GM23338 (cell line): ENCODE data around the gene VOPP1. TPM values are rescaled to one million over a fixed set of nuclear protein-coding genes. Genes with fewer than 3 reads are reported as not detected.

Experiments
- ATAC-seq: fragments of 200-7000 bp; cut with Tn5 transposase; 3 replicates; pipeline ENCODE4 v1.9.1; 2020
- DNase-seq: peaks from one replicate; pipeline ENCODE4 v3.0.0-alpha.2; 2015; ENCODE audit warnings: low spot score
- H2AFZ ChIP-seq: fragments of 200-600 bp; sonication (generic); 2 replicates; pipeline ENCODE4 v1.8.0; 2016; ENCODE audit warnings: antibody characterized with exemption, mild to moderate bottlenecking, moderate library complexity
- H3F3A ChIP-seq: fragments of 200-600 bp; sonication (generic); replicated peaks from 2 replicates; pipeline ENCODE4 v1.8.0; 2017; ENCODE audit warnings: antibody characterized with exemption, mixed run types, low read depth
- H3K27ac ChIP-seq: fragments of 200-600 bp; sonication (generic); 2 replicates; pipeline ENCODE4 v1.6.1; 2016; ENCODE audit warnings: low read depth
- H3K27me3 ChIP-seq: fragments of 200-600 bp; sonication (generic); 2 replicates; pipeline ENCODE4 v1.8.0; 2016; ENCODE audit warnings: mild to moderate bottlenecking, mixed run types, moderate library complexity; ENCODE audit not compliant: insufficient read depth
- H3K36me3 ChIP-seq: fragments of 200-600 bp; sonication (generic); 2 replicates; pipeline ENCODE4 v1.8.0; 2016; ENCODE audit warnings: mild to moderate bottlenecking; ENCODE audit not compliant: insufficient read depth
- H3K4me1 ChIP-seq: fragments of 200-600 bp; sonication (generic); 2 replicates; pipeline ENCODE4 v1.8.0; 2016; ENCODE audit warnings: mild to moderate bottlenecking, moderate library complexity; ENCODE audit not compliant: insufficient read depth
- H3K4me2 ChIP-seq: fragments of 200-600 bp; sonication (generic); 2 replicates; pipeline ENCODE4 v1.7.1; 2017; ENCODE audit warnings: mixed run types
- H3K4me3 ChIP-seq: fragments of 200-600 bp; sonication (generic); 2 replicates; pipeline ENCODE4 v1.6.1; 2016; ENCODE audit warnings: mixed run types
- H3K79me2 ChIP-seq: fragments of 200-600 bp; sonication (generic); replicated peaks from 2 replicates; pipeline ENCODE4 v1.8.0; 2017; ENCODE audit warnings: mild to moderate bottlenecking; ENCODE audit not compliant: insufficient read depth
- H3K9me2 ChIP-seq: fragments of 200-600 bp; sonication (generic); 2 replicates; pipeline ENCODE4 v1.8.0; 2017; ENCODE audit not compliant: insufficient read depth
- H4K20me1 ChIP-seq: fragments of 200-600 bp; sonication (generic); replicated peaks from 2 replicates; pipeline ENCODE4 v1.8.0; 2017; ENCODE audit warnings: mild to moderate bottlenecking; ENCODE audit not compliant: insufficient read depth
- H3K27ac Mint-ChIP-seq: 2 replicates; pipeline ENCODE4 v1.8.0; 2020; ENCODE audit warnings: inconsistent platforms, mild to moderate bottlenecking, moderate library complexity, mixed read lengths
- H3K27me3 Mint-ChIP-seq: 3 replicates; pipeline ENCODE4 v1.8.0; 2022; ENCODE audit warnings: low read depth, mild to moderate bottlenecking, moderate library complexity, mixed read lengths, inconsistent platforms; ENCODE audit not compliant: insufficient read depth, poor library complexity
- H3K36me3 Mint-ChIP-seq: 3 replicates; pipeline ENCODE4 v1.8.0; 2021; ENCODE audit warnings: low read depth, mild to moderate bottlenecking, inconsistent platforms, moderate library complexity, mixed read lengths
- H3K4me1 Mint-ChIP-seq: 3 replicates; pipeline ENCODE4 v1.8.0; 2020; ENCODE audit warnings: mild to moderate bottlenecking, inconsistent platforms, mixed read lengths
- H3K4me3 Mint-ChIP-seq: 3 replicates; pipeline ENCODE4 v1.8.0; 2021; ENCODE audit warnings: moderate library complexity, mild to moderate bottlenecking, inconsistent platforms, mixed read lengths
- H3K9me3 Mint-ChIP-seq: 3 replicates; pipeline ENCODE4 v1.8.0; 2020; ENCODE audit warnings: moderate library complexity, mild to moderate bottlenecking, inconsistent platforms, mixed read lengths
- CREB1 ChIP-seq: fragments of 250-450 bp; sonication (Bioruptor Pico); IDR thresholded peaks from 2 replicates; pipeline ENCODE4 v1.5.0; 2020; ENCODE audit warnings: low read depth, mild to moderate bottlenecking, moderate library complexity
- CTCF ChIP-seq, 2 experiments: fragments of 200-600 bp in 1 of 2; sonication (generic) in 1 of 2; conservative IDR thresholded peaks; 2 replicates each; pipeline versions ENCODE4 v1.5.1 to v1.6.1; 2016 to 2017; ENCODE audit warnings: antibody characterized with exemption in 2 of 2, low read depth in 2 of 2, mild to moderate bottlenecking in 2 of 2, moderate library complexity in 1 of 2
- JUNB ChIP-seq: IDR thresholded peaks from one replicate; pipeline ENCODE4 v1.6.1; 2016; ENCODE audit warnings: antibody characterized with exemption; ENCODE audit not compliant: unreplicated experiment
- NANOG ChIP-seq: IDR thresholded peaks from 2 replicates; pipeline ENCODE4 v1.6.1; 2016; ENCODE audit warnings: antibody characterized with exemption, borderline replicate concordance
- STAT1 ChIP-seq: IDR thresholded peaks from one replicate; pipeline ENCODE4 v1.6.1; 2016; ENCODE audit warnings: antibody characterized with exemption; ENCODE audit not compliant: unreplicated experiment
- ZNF114 ChIP-seq: fragments of 250-450 bp; sonication (Bioruptor Pico); IDR thresholded peaks from 2 replicates; pipeline ENCODE4 v1.5.0; 2020; ENCODE audit warnings: mild to moderate bottlenecking, moderate library complexity
- polyA plus RNA-seq: library from polyadenylated mRNA; unstranded; fragments of >200 nt; fragmentation: Nextera tagmentation; extraction: Ambion mirVana; gene quantifications from 2 replicates; pipeline ENCODE4 v1.2.1, GENCODE V29; 2016
- total RNA-seq: library from RNA; depleted of rRNA; stranded (reverse); fragments of >200 nt; shearing (Covaris generic); gene quantifications from 2 replicates; pipeline ENCODE4 v1.2.3, GENCODE V29; 2014
- TF ChIP-seq, protein P1 (sequence below): fragments of 250-450 bp; sonication (Bioruptor Pico); IDR thresholded peaks from 2 replicates; pipeline ENCODE4 v1.5.0; 2020; ENCODE audit warnings: mild to moderate bottlenecking, moderate library complexity

VOPP1 gene
- total and polyA plus RNA-seq, 2 experiments from 2014 or later = 28.2 to 73.7 TPM

- Histone ChIP-seq H3K9me2 (no peaks in the 10 kb centered on the region), H3K79me2 (no peaks in the 10 kb centered on the region), H3K27me3 (no peaks in the 10 kb centered on the region), H3K4me1 (peaks cover 6% of the 10 kb centered on the region; the same call in 1 of the 2 replicates), H2AFZ (no peak overlapping the region), H3K27ac (no peak overlapping the region), H3K4me2 (no peak overlapping the region), H3K36me3 (no peaks in the 10 kb centered on the region), H3K4me3 (no peak overlapping the region), H3F3A (no peaks in the 10 kb centered on the region), H4K20me1 (peaks cover 9% of the 10 kb centered on the region; the same call in 1 of the 2 replicates)
- TF ChIP-seq, protein P1, sequence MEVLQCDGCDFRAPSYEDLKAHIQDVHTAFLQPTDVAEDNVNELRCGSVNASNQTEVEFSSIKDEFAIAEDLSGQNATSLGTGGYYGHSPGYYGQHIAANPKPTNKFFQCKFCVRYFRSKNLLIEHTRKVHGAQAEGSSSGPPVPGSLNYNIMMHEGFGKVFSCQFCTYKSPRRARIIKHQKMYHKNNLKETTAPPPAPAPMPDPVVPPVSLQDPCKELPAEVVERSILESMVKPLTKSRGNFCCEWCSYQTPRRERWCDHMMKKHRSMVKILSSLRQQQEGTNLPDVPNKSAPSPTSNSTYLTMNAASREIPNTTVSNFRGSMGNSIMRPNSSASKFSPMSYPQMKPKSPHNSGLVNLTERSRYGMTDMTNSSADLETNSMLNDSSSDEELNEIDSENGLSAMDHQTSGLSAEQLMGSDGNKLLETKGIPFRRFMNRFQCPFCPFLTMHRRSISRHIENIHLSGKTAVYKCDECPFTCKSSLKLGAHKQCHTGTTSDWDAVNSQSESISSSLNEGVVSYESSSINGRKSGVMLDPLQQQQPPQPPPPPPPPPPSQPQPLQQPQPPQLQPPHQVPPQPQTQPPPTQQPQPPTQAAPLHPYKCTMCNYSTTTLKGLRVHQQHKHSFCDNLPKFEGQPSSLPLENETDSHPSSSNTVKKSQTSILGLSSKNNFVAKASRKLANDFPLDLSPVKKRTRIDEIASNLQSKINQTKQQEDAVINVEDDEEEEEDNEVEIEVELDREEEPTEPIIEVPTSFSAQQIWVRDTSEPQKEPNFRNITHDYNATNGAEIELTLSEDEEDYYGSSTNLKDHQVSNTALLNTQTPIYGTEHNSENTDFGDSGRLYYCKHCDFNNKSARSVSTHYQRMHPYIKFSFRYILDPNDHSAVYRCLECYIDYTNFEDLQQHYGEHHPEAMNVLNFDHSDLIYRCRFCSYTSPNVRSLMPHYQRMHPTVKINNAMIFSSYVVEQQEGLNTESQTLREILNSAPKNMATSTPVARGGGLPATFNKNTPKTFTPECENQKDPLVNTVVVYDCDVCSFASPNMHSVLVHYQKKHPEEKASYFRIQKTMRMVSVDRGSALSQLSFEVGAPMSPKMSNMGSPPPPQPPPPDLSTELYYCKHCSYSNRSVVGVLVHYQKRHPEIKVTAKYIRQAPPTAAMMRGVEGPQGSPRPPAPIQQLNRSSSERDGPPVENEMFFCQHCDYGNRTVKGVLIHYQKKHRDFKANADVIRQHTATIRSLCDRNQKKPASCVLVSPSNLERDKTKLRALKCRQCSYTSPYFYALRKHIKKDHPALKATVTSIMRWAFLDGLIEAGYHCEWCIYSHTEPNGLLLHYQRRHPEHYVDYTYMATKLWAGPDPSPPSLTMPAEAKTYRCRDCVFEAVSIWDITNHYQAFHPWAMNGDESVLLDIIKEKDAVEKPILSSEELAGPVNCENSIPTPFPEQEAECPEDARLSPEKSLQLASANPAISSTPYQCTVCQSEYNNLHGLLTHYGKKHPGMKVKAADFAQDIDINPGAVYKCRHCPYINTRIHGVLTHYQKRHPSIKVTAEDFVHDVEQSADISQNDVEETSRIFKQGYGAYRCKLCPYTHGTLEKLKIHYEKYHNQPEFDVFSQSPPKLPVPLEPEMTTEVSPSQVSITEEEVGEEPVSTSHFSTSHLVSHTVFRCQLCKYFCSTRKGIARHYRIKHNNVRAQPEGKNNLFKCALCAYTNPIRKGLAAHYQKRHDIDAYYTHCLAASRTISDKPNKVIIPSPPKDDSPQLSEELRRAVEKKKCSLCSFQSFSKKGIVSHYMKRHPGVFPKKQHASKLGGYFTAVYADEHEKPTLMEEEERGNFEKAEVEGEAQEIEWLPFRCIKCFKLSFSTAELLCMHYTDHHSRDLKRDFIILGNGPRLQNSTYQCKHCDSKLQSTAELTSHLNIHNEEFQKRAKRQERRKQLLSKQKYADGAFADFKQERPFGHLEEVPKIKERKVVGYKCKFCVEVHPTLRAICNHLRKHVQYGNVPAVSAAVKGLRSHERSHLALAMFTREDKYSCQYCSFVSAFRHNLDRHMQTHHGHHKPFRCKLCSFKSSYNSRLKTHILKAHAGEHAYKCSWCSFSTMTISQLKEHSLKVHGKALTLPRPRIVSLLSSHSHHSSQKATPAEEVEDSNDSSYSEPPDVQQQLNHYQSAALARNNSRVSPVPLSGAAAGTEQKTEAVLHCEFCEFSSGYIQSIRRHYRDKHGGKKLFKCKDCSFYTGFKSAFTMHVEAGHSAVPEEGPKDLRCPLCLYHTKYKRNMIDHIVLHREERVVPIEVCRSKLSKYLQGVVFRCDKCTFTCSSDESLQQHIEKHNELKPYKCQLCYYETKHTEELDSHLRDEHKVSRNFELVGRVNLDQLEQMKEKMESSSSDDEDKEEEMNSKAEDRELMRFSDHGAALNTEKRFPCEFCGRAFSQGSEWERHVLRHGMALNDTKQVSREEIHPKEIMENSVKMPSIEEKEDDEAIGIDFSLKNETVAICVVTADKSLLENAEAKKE = no peak
- TF ChIP-seq CREB1 (CRISPR knock-in tag) (no peak), NANOG (no peak)
- Mint-ChIP-seq H3K4me1 (peaks cover 16% of the 10 kb centered on the region), H3K27me3 (peaks cover 6% of the 10 kb centered on the region), H3K36me3 (peaks cover 15% of the 10 kb centered on the region), H3K9me3 (no peaks in the 10 kb centered on the region; the same call in 2 of the 3 replicates), H3K4me3 (no peak overlapping the region), H3K27ac (no peak overlapping the region)
- DNase-seq (no peak), ATAC-seq (no peak)
These were observed 98.4 kb downstream of the VOPP1 start for GRCh38 chr7:55473932-55474331.

GRCh38 chr7:55472928-55473725 lies 99.2 kb downstream of the VOPP1 start:
- no peaks in the 10 kb centered on the region for H3K27me3 ChIP-seq
- H3K36me3 Mint-ChIP-seq = peaks cover 23% of the 10 kb centered on the region
- H3K27ac Mint-ChIP-seq = no peak overlapping the region
- H3K4me3 Mint-ChIP-seq = no peak overlapping the region
- DNase-seq (no peak), ATAC-seq (no peak)
- no peaks in the 10 kb centered on the region; the same call in 2 of the 3 replicates for H3K9me3 Mint-ChIP-seq
- H3F3A ChIP-seq = no peaks in the 10 kb centered on the region
- peaks cover 4% of the 10 kb centered on the region for H3K27me3 Mint-ChIP-seq
- H3K27ac ChIP-seq = no peak overlapping the region
- no peak overlapping the region for H2AFZ ChIP-seq
- H4K20me1 ChIP-seq = peaks cover 2% of the 10 kb centered on the region; the same call in 1 of the 2 replicates
- H3K4me1 Mint-ChIP-seq = peaks cover 10% of the 10 kb centered on the region
- no peaks in the 10 kb centered on the region for H3K36me3 ChIP-seq
- H3K4me2 ChIP-seq = no peak overlapping the region
- H3K4me1 ChIP-seq = peaks cover 4% of the 10 kb centered on the region; the same call in 1 of the 2 replicates
- no peaks in the 10 kb centered on the region for H3K9me2 ChIP-seq
- no peak overlapping the region for H3K4me3 ChIP-seq
- no peaks in the 10 kb centered on the region for H3K79me2 ChIP-seq
- no peak for TF ChIP-seq CTCF (conservative IDR thresholded peaks at IDR 0.05; ENCODE audit: low read depth in 2 of 2)
- TF ChIP-seq JUNB = no peak
- no peak for TF ChIP-seq ZNF114 (CRISPR knock-in tag)
- TF ChIP-seq STAT1 = no peak
